Measurements from ENCODE around the gene TRAM2. TPM values are rescaled to one million over a fixed set of nuclear protein-coding genes. Genes with fewer than 3 reads are reported as not detected.

TRAM2 gene
- total and polyA plus RNA-seq, 10 of the 15 experiments (the other 5 are each of a cell fraction or from before 2014, with no cell fraction given) = 2.5 to 15.0 (median 11.0) TPM

DNA sequence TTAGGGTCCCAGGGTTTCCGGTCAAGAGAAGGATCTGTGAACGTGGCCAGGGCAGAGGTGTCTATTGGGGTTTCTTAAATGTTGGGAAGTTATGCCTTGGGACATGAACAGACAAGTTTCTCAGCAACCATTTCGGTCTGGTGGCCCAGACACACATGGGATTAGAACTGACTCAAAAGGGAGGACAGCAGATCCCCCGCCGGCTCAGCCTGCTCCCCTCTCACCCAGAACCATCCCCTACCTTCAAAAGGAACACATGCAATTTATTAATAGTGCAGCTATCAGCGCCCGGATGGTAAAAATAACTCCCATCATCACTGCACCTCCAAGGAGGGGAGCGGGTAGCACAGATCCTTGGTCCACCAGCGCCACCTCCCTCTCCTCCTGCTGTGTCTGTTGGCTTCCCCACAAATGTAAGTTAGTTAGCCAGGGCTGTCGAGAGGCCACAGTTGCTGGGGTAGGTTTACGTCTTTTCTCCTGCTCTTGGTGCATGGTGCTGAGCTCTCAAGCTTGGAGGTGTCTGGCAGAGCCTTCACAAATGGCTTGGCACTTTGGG, 77.1 kb downstream of the TRAM2 start:
- DNase-seq (ENCODE audit: low read depth, low spot score) (no peak), ATAC-seq (no peak), FAIRE-seq (no peak)
- no peak for TF ChIP-seq USF2 (IDR thresholded peaks at IDR 0.05; ENCODE audit: borderline replicate concordance, low read depth, low read length)
- TF ChIP-seq RAD21 (IDR thresholded peaks at IDR 0.05; ENCODE audit: insufficient read depth, low read depth, low read length) = peak; percentile 17; the same call in 1 of the 2 replicates
- TF ChIP-seq HCFC1 (IDR thresholded peaks at IDR 0.05; ENCODE audit: low read length) = no peak
- 0 out of 2 replicates have a peak, but pooled peaks have one; percentile 28 for TF ChIP-seq MLLT1 (IDR thresholded peaks at IDR 0.05)
- no peak for TF ChIP-seq NFYB (IDR thresholded peaks at IDR 0.05; ENCODE audit: insufficient read depth, low read depth, low read length)
- intact Hi-C loops (cut with micrococcal nuclease; ENCODE audit: unreplicated experiment) (loop anchor here (2.0 to 5.0 kb wide), 3 partner anchors 77 to 217 kb away; partner anchors contain the start of genes MCM3 and TRAM2), in situ Hi-C loops (cut with MboI) (loop anchor here (5.0 kb wide), 2 partner anchors 82 to 197 kb away; no protein-coding TSS in a partner anchor)
- Histone ChIP-seq H3K4me1 (ENCODE audit: control insufficient read depth, insufficient read depth, low read length) (peaks cover 49% of the 10 kb centered on the region), H3K36me3 (ENCODE audit: control insufficient read depth in 2 of 2, insufficient read depth in 2 of 2, low read length in 1 of 2) (peaks cover 2 to 5% of the 10 kb centered on the region in 2 experiments; a peak in 3 of 4 replicates), H3K9me3 (replicated peaks; ENCODE audit: control insufficient read depth, insufficient read depth, low read length) (no peaks in the 10 kb centered on the region; the same call in 2 of the 3 replicates), H3K4me2 (ENCODE audit: control insufficient read depth, insufficient read depth) (no peak overlapping the region), H2AFZ (ENCODE audit: control insufficient read depth, low read depth, low read length) (no peak overlapping the region), H4K20me1 (ENCODE audit: control insufficient read depth, insufficient read depth) (no peaks in the 10 kb centered on the region), H3K27me3 (replicated peaks in 1 of 2; ENCODE audit: control insufficient read depth in 2 of 2, insufficient read depth in 2 of 2, low read length in 1 of 2) (no peaks in the 10 kb centered on the region), H3K4me3 (no peak overlapping the region), H3K79me2 (ENCODE audit: control insufficient read depth, insufficient read depth, low read length) (no peaks in the 10 kb centered on the region), H3K9ac (ENCODE audit: control insufficient read depth, insufficient read depth, low read length) (no peak overlapping the region), H3K27ac (ENCODE audit: control insufficient read depth, insufficient read depth) (peak overlapping the region; percentile 96; the same call in 1 of the 2 replicates)
- no TSS peak for BruUV-seq (replicated peaks)
- SMC1A ChIA-PET (ENCODE audit: uncharacterized antibody, unreplicated experiment) = interaction anchor here (1.0 to 14.8 kb wide), 16 partner anchors 8 to 220 kb away, joined by 3 to 249 read pairs (median 6); partner anchors contain the start of genes EFHC1 and MCM3
- POLR2A ChIA-PET = interaction anchor here (1.2 to 3.5 kb wide), 4 partner anchors 10 to 80 kb away, joined by 3 to 16 read pairs (median 6); partner anchors contain the start of gene EFHC1
- 92% methylated on average over 11 of the region's 11 CpGs for WGBS (ENCODE audit: insufficient coverage, insufficient replicate concordance, low lambda C conversion rate, missing lambda C conversion rate)
- RAD21 ChIA-PET (ENCODE audit: unreplicated experiment) = interaction anchor here (1.0 to 11.6 kb wide), 7 partner anchors 10 to 147 kb away, joined by 3 to 124 read pairs (median 6); partner anchors contain the start of genes EFHC1 and PAQR8
- CTCF ChIA-PET = interaction anchor here (0.6 to 4.1 kb wide), 16 partner anchors 10 to 189 kb away, joined by 3 to 38 read pairs (median 4); partner anchors contain the start of genes EFHC1 and TRAM2
